Measurements from ENCODE around the gene USH2A. TPM values are rescaled to one million over a fixed set of nuclear protein-coding genes. Genes with fewer than 3 reads are reported as not detected.

The USH2A gene
- total RNA-seq, 8 experiments from 2014 or later: 0.10 to 0.85 (median 0.49) TPM

DNA sequence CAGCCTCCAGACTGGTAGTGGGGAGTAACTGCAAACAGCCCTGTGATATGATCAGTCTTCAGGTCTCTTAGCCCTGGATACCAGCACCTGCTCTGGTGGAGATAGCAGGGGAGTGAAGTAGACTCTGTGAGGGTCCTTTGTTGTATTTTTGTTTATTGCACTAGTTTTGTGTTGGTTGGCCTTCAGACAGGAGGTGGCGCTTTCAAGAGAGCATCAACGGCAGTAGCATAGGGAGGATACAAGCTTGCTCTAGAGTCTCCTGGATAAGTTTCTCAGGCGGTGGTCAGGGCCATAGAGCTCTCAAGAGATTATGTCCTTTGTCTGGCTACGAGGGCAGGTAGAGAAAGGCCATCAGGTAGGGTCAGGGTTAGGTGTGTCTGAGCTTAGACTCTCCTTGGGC is 116.4 kb downstream of the USH2A start:
- no peak overlapping the region for H3K27ac ChIP-seq
- 0 to 96% (median 80%) methylated on average over 1 to 4 of the region's 4 CpGs; no CpG with 5 or more reads in 4 of the 10 experiments for WGBS, 10 experiments
- no peak overlapping the region for H3K4me3 ChIP-seq
- H3K4me1 ChIP-seq (replicated peaks in 1 of 2): no peaks in the 10 kb centered on the region
- in situ Hi-C loops (cut with MboI; ENCODE audit: low pct_unique_long_range_greater_than_20kb in 2 of 9, low sequenced_read_pairs in 9 of 9, unreplicated experiment in 9 of 9): no loop called here
- ATAC-seq (replicated peaks in 6 of 8): no peak

DNA sequence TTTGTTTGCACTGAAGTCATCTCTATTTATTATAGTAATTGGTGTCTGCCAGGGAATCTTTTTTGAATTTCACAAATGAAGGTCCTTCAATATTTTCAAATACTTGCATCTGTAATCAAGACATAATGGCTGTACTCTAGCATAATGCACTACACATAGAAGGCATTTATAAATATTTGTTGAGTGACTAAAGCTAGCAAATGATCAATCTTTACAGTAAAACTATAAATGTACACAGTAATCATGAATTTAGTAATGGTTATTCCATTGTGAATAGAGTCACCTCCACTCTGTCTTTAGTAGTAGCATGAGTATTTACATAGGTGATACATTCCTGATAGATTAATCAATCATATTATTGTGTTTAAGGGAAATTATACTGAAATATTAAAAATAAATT is 119.6 kb downstream of the USH2A start:
- Histone ChIP-seq H3K27ac (no peak overlapping the region), H3K4me3 (no peak overlapping the region), H3K4me1 (replicated peaks in 1 of 2) (no peaks in the 10 kb centered on the region)
- no peak for ATAC-seq (replicated peaks in 6 of 8)
- in situ Hi-C loops (cut with MboI; ENCODE audit: low pct_unique_long_range_greater_than_20kb in 2 of 9, low sequenced_read_pairs in 9 of 9, unreplicated experiment in 9 of 9): no loop called here

DNA sequence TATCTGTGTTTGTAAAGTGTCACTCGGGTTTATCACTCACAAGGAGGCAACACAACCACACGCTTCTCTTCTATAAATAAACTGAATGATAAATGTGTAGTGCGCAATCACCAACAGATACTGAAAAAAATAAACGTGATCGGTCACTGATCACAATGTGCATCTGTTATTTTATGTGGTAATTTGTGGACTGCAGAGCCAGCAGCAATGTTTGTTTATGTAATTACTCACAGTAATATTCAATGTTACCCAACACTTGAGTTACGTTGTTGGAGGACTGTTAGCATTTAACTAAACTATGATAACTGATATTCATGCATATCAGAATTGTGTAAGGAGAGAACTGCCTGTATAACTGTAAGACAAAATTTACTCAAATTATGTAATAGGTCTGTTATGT is 129.6 kb downstream of the USH2A start:
- Histone ChIP-seq H3K4me3 (no peak overlapping the region), H3K27ac (no peak overlapping the region), H3K4me1 (replicated peaks in 1 of 2) (no peaks in the 10 kb centered on the region)
- peak in 3 of 8 experiments; percentile 29 to 99 (median 63) for ATAC-seq (replicated peaks in 6 of 8)
- in situ Hi-C loops (cut with MboI; ENCODE audit: low pct_unique_long_range_greater_than_20kb in 2 of 9, low sequenced_read_pairs in 9 of 9, unreplicated experiment in 9 of 9): no loop called here
- WGBS, 10 experiments: 12 to 96% (median 84%) methylated on average over 3 to 6 of the region's 6 CpGs

DNA sequence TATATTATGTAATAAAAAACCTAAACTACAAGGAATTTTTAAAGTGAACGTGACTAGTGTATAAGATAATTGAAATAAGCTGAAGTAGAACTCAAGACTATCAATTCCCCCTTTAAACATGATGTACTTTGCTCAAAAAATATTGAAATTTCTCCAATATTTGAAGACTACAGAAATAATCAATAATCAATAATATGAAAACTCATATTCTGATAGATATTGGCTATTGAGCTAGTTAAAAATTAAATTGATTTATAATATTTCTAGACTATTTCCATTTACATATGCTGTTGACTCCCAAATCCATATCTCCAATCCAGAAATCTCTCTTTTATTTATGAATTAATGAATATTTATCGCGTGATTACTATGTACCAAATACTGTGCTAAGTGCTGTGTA is 133.2 kb downstream of the USH2A start:
- Histone ChIP-seq H3K4me1 (replicated peaks in 1 of 2) (no peaks in the 10 kb centered on the region), H3K4me3 (no peak overlapping the region), H3K27ac (no peak overlapping the region)
- ATAC-seq (replicated peaks in 6 of 8): no peak
- WGBS, 10 experiments: 6 to 94% (median 49%) methylated on average over 2 to 3 of the region's 3 CpGs
- in situ Hi-C loops (cut with MboI; ENCODE audit: low pct_unique_long_range_greater_than_20kb in 2 of 9, low sequenced_read_pairs in 9 of 9, unreplicated experiment in 9 of 9): no loop called here

DNA sequence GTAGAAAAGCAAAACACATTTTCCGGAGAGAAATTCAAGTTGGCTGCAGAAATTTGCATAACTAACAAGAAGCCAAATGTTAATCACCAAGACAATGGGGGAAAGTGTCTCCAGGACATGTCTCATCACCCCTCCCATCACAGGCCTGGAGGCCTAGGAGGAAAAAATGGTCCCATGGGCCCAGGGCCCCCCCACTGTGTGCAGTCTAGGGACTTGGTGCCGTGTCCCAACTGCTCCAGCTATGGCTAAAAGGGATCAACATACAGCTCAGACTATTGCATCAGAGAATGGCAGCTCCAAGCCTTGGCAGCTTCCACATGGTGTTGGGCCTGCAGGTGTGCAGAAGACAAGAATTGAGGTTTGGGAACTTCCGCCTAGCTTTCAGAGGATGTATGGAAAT is 138.2 kb downstream of the USH2A start:
- ATAC-seq (replicated peaks in 6 of 8): no peak
- Histone ChIP-seq H3K4me1 (replicated peaks in 1 of 2) (no peaks in the 10 kb centered on the region), H3K27ac (no peak overlapping the region), H3K4me3 (no peak overlapping the region)
- in situ Hi-C loops (cut with MboI; ENCODE audit: low pct_unique_long_range_greater_than_20kb in 2 of 9, low sequenced_read_pairs in 9 of 9, unreplicated experiment in 9 of 9): no loop called here
- WGBS, 10 experiments: 0 to 67% (median 53%) methylated on average over 1 to 3 of the region's 3 CpGs; no CpG with 5 or more reads in 3 of the 10 experiments

DNA sequence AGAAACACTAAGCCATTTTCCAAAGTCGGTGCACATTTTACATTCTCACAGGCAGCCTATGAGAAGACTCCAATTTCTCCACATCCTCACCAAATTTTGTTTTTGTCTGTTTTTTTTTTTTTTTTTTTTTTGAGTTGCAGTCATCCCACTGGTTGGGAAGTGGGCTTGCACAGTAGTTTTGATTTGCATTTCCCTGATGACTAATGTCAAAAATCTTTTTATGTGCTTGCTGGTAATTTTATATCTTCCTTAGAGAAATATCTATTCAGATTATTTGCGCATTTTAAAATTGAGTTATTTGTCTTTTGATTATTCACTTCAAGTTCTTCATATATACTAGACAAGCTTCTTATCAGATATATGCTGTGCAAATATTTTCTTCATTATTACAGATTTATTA is 141.5 kb downstream of the USH2A start:
- Histone ChIP-seq H3K4me1 (replicated peaks in 1 of 2) (no peaks in the 10 kb centered on the region), H3K27ac (no peak overlapping the region), H3K4me3 (no peak overlapping the region)
- in situ Hi-C loops (cut with MboI; ENCODE audit: low pct_unique_long_range_greater_than_20kb in 2 of 9, low sequenced_read_pairs in 9 of 9, unreplicated experiment in 9 of 9): no loop called here
- no peak for ATAC-seq (replicated peaks in 6 of 8)
- WGBS, 10 experiments: 23 to 96% (median 82%) methylated on average over 2 of the region's 2 CpGs

DNA sequence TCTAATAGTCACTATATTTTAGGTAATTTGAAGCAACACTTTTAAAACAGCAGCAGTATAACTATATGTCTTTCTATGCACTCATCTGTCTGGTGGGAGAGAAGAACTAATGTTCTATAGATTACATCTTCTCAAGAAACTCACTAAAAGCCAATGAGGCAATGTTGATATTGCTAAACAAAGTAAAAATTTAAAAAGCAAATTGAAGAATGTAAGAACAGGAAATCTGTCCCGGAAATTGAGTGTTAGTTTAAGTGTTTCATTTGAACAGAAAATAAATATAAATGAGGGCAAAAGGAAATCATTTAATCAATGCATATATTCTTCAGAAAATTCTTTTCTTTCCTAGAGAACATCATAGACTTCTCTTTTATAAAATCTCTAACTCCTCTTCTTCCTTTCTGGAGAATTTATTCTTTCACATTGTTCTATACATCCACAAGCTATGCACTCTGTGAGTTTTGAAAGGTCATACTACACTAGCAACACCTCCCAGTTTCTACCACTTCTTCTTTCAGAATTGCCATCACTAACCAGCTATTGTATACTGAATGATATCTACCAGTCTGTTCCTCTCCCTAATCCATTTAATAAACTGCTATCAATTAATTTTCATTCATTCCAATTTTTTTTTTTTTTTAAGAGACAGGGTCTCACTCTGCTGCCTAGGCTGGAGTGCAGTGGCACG is 153.0 kb downstream of the USH2A start:
- H3K4me3 ChIP-seq: no peak overlapping the region
- H3K27ac ChIP-seq: no peak overlapping the region
- WGBS, 10 experiments: 0 to 100% (median 76%) methylated on average over 1 to 2 of the region's 2 CpGs; no CpG with 5 or more reads in 1 of the 10 experiments
- ATAC-seq (replicated peaks in 6 of 8): no peak
- H3K4me1 ChIP-seq (replicated peaks in 1 of 2): no peaks in the 10 kb centered on the region
- in situ Hi-C loops (cut with MboI; ENCODE audit: low pct_unique_long_range_greater_than_20kb in 2 of 9, low sequenced_read_pairs in 9 of 9, unreplicated experiment in 9 of 9): no loop called here

DNA sequence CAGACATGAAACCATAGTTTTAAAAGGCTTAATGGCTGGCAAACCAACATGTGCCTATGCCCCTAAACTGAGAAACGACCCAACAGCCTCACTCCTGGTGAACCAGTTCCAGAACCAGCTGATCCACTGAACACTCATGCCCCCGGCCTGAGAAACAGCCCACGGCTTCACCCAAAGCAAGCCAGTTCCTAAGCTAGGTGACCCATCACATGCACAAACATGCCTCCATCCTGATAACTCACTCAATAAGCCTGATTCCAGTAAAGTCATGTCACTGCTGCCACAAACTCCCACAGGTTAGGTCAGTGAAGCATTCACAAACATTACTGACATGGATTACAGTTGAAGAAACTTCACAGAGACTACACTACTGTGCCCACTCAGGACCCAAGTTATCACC is 161.6 kb downstream of the USH2A start:
- H3K4me1 ChIP-seq (replicated peaks in 1 of 2): no peaks in the 10 kb centered on the region
- no peak overlapping the region for H3K4me3 ChIP-seq
- in situ Hi-C loops (cut with MboI; ENCODE audit: low pct_unique_long_range_greater_than_20kb in 2 of 9, low sequenced_read_pairs in 9 of 9, unreplicated experiment in 9 of 9): no loop called here
- no peak overlapping the region for H3K27ac ChIP-seq
- ATAC-seq (replicated peaks in 6 of 8): no peak
- 17 to 93% (median 45%) methylated on average over 1 to 3 of the region's 3 CpGs; no CpG with 5 or more reads in 1 of the 10 experiments for WGBS, 10 experiments

DNA sequence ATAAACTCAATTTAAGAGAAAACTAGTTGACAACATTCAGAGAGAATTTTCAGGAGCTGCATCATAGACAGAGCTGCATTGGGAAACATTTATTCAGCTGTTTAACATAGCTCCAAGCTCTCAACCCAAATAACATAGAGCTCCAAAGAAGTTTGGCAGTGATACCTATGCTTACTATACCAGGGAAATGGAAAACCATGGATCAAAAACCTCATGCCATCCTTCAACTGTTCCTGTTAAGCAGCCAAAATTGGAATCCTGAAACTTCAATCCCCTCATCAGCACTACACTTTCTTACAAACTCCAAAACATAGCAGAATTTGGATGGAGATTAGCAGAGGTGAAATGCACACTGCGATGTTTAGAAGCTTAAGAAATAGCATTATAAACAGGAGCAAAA is 164.4 kb downstream of the USH2A start:
- no peak overlapping the region for H3K4me3 ChIP-seq
- 0 to 100% (median 100%) methylated on average over 1 of the region's 1 CpG; no CpG with 5 or more reads in 1 of the 10 experiments for WGBS, 10 experiments
- H3K27ac ChIP-seq: no peak overlapping the region
- in situ Hi-C loops (cut with MboI; ENCODE audit: low pct_unique_long_range_greater_than_20kb in 2 of 9, low sequenced_read_pairs in 9 of 9, unreplicated experiment in 9 of 9): no loop called here
- no peak for ATAC-seq (replicated peaks in 6 of 8)
- H3K4me1 ChIP-seq (replicated peaks in 1 of 2): no peaks in the 10 kb centered on the region

DNA sequence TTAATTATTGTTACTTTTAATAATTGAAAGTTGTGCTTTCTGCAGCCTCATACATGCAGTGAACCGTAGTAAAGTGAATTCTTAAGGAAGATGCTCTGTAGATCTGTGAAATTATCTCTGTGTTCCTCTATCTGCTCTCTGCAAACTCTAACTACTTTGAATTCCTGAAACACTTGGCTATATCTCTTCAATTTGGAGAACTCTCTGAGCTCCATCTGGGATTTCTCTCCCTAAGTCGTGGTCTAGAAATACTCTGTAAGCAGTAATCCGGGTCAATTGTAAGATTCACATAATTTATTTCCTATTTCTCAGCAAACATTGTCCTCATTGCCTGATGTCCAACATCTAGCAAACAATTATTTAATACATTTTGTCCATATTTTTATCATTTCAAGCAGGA is 164.9 kb downstream of the USH2A start:
- H3K4me3 ChIP-seq: no peak overlapping the region
- in situ Hi-C loops (cut with MboI; ENCODE audit: low pct_unique_long_range_greater_than_20kb in 2 of 9, low sequenced_read_pairs in 9 of 9, unreplicated experiment in 9 of 9): no loop called here
- WGBS, 10 experiments: 0 to 100% (median 86%) methylated on average over 1 to 3 of the region's 3 CpGs; no CpG with 5 or more reads in 1 of the 10 experiments
- no peak overlapping the region for H3K27ac ChIP-seq
- no peak for ATAC-seq (replicated peaks in 6 of 8)
- no peaks in the 10 kb centered on the region for H3K4me1 ChIP-seq (replicated peaks in 1 of 2)

DNA sequence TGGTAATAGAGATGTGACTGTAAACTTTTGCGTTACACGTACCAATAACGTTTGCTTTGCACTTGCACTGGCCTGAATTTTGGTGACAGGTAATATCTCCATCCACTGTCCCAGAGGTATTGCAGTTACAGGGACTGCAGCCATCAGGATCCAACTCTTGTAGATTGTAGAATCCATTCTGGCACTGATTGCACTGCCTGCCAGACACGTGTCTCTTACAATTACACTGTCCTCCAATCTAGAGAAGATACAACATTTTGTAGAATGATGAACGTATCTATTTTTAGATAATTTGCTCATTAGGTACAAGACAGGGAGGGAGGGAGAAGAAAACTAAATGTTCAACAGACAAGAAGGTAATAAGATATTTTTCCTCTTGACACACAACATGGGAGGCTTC is 172.4 kb downstream of the USH2A start:
- in situ Hi-C loops (cut with MboI; ENCODE audit: low pct_unique_long_range_greater_than_20kb in 2 of 9, low sequenced_read_pairs in 9 of 9, unreplicated experiment in 9 of 9): no loop called here
- no peak overlapping the region for H3K27ac ChIP-seq
- 11 to 100% (median 90%) methylated on average over 1 to 5 of the region's 5 CpGs for WGBS, 10 experiments
- peaks cover 0 to 11% of the 10 kb centered on the region in 2 donors for H3K4me1 ChIP-seq (replicated peaks in 1 of 2)
- H3K4me3 ChIP-seq: no peak overlapping the region
- peak in 4 of 8 experiments; percentile 12 to 38 (median 30) for ATAC-seq (replicated peaks in 6 of 8)

DNA sequence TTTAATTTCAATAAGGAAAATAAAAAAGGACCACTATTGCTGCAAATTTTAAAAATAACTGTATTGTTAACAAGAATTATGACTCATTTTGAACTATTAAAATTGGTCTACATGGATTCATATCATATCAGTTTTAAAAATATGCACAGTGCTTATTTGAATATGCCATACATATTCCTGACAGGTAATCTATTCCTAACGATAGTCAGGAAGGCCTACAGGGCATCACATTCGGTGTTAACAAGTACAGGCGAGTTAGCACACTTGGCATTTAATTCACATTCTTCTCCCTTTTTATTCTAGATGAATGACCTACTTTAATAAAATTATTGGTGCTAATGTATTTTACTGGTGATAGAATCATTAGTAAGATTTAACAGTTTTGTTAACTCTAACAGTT is 174.6 kb downstream of the USH2A start:
- WGBS, 10 experiments: 3 to 93% (median 76%) methylated on average over 2 to 3 of the region's 3 CpGs; no CpG with 5 or more reads in 1 of the 10 experiments
- ATAC-seq (replicated peaks in 6 of 8): no peak
- Histone ChIP-seq H3K4me3 (no peak overlapping the region), H3K4me1 (replicated peaks in 1 of 2) (peaks cover 0 to 11% of the 10 kb centered on the region in 2 donors), H3K27ac (no peak overlapping the region)
- in situ Hi-C loops (cut with MboI; ENCODE audit: low pct_unique_long_range_greater_than_20kb in 2 of 9, low sequenced_read_pairs in 9 of 9, unreplicated experiment in 9 of 9): no loop called here

DNA sequence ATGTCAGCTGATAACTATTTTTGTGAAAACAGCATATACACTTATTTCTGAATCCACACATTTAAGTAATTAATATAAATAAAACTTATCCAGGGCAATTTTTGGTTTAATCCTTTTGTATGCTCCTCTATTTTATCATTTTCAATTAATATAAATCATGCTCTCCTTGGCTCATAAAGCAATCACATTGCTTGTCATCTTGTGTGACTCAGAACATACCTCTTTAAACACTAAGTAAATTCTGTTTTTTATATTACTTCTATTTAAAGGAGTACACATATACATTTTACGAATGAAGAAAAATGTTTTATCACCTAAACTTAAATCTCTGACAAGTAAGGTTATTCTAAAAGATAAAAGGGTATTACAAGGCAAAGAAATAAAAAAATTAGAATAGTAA is 175.3 kb downstream of the USH2A start:
- no peak overlapping the region for H3K27ac ChIP-seq
- WGBS, 10 experiments: 0 to 100% (median 92%) methylated on average over 1 of the region's 1 CpG
- in situ Hi-C loops (cut with MboI; ENCODE audit: low pct_unique_long_range_greater_than_20kb in 2 of 9, low sequenced_read_pairs in 9 of 9, unreplicated experiment in 9 of 9): no loop called here
- no peak overlapping the region for H3K4me3 ChIP-seq
- H3K4me1 ChIP-seq (replicated peaks in 1 of 2): peaks cover 0 to 11% of the 10 kb centered on the region in 2 donors
- no peak for ATAC-seq (replicated peaks in 6 of 8)

DNA sequence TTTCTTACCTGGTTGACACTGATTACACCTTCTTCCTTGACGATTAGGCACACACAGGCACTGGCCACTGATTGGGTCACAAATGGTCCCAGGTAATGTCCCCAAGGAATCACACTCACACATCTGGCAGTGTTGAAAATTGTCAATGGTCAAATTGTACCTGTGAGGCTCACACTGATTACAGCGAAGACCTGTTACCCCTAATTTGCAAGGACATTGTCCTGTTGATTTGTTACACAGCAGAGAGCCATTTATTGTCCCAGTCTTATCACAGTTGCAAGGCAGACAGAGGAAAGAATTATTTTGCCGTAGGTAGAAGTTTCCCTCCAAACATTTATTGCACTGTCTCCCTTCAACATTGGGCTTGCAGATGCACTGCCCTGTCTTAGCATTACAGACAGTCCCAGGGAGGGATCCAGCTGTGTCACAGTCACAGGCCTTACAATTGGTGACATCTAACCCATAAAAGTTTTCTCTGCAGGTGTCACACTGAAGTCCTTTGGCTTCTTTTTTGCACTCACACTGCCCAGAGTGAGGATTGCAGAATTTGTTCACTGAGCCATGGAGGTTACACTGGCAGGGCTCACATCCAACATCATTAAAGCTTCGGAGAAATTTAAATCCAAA is 176.6 kb downstream of the USH2A start:
- in situ Hi-C loops (cut with MboI; ENCODE audit: low pct_unique_long_range_greater_than_20kb in 2 of 9, low sequenced_read_pairs in 9 of 9, unreplicated experiment in 9 of 9): no loop called here
- Histone ChIP-seq H3K27ac (no peak overlapping the region), H3K4me1 (replicated peaks in 1 of 2) (peaks cover 0 to 11% of the 10 kb centered on the region in 2 donors), H3K4me3 (no peak overlapping the region)
- WGBS, 10 experiments: 0 to 92% (median 67%) methylated on average over 1 to 4 of the region's 4 CpGs; no CpG with 5 or more reads in 1 of the 10 experiments
- ATAC-seq (replicated peaks in 6 of 8): no peak

Data from motor neuron (in vitro differentiated cells).